HepG2 (cell line): ENCODE results near the gene ARL6IP4. TPM values are rescaled to one million over a fixed set of nuclear protein-coding genes. Genes with fewer than 3 reads are reported as not detected.

Experiments
- CAMTA2 ChIP-seq: sonication (generic); formaldehyde crosslinking; IDR thresholded peaks from 2 replicates; pipeline ENCODE4 v1.4.0; 2020; ENCODE audit warnings: mild to moderate bottlenecking, missing genetic modification reagents, borderline replicate concordance
- ZNF234 ChIP-seq: sonication (generic); formaldehyde crosslinking; conservative IDR thresholded peaks from 2 replicates; pipeline ENCODE4 v1.5.1; 2020; ENCODE audit warnings: mild to moderate bottlenecking, missing genetic modification reagents
- ZNF33A ChIP-seq: sonication (generic); formaldehyde crosslinking; IDR thresholded peaks from 2 replicates; pipeline ENCODE4 v1.5.1; 2020; ENCODE audit warnings: missing genetic modification reagents, mild to moderate bottlenecking, moderate library complexity, borderline replicate concordance
- ZNF670 ChIP-seq: sonication (generic); formaldehyde crosslinking; IDR thresholded peaks from 2 replicates; pipeline ENCODE4 v1.8.0; 2022; ENCODE audit warnings: mild to moderate bottlenecking, missing genetic modification reagents, borderline replicate concordance
- ZNF703 ChIP-seq: sonication (generic); formaldehyde crosslinking; IDR thresholded peaks from 2 replicates; pipeline ENCODE4 v1.5.1; 2020; ENCODE audit warnings: missing genetic modification reagents, mild to moderate bottlenecking, moderate library complexity, borderline replicate concordance
- ZNF800 ChIP-seq: sonication (generic); formaldehyde crosslinking; IDR thresholded peaks from 2 replicates; pipeline ENCODE4 v1.4.0; 2020; ENCODE audit warnings: missing genetic modification reagents
- ZNF83 ChIP-seq: sonication (generic); formaldehyde crosslinking; IDR thresholded peaks from 2 replicates; pipeline ENCODE4 v1.4.0; 2020; ENCODE audit warnings: missing genetic modification reagents, mild to moderate bottlenecking, borderline replicate concordance
- ZSCAN22 ChIP-seq: sonication (generic); formaldehyde crosslinking; IDR thresholded peaks from 2 replicates; pipeline ENCODE4 v1.4.0; 2020; ENCODE audit warnings: mild to moderate bottlenecking, missing genetic modification reagents
- polyA plus RNA-seq, 8 experiments: library from polyadenylated mRNA; depleted of rRNA in 3 of 8; stranded (reverse) in 7 of 8; unstranded in 1 of 8; fragments of >200 nt; fragmentation: Illumina TruSeq in 4 of 8; extraction: Trizol in 4 of 8; gene quantifications; 2 replicates each; pipeline versions ENCODE4 v1.2.1 to v1.2.3, GENCODE V29; 2011 to 2016; ENCODE audit warnings: low read depth in 4 of 8, missing spikeins in 1 of 8, mixed read lengths in 1 of 8; ENCODE audit not compliant: insufficient read depth in 1 of 8
- total RNA-seq, 5 experiments: library from RNA; depleted of rRNA; stranded (reverse); fragments of >200 nt; fragmentation: Illumina TruSeq; extraction: Trizol; gene quantifications; 2 replicates each; pipeline ENCODE4 v1.2.3, GENCODE V29; 2016; ENCODE audit warnings: low read depth in 1 of 5
- TF ChIP-seq, protein P1 (sequence below): sonication (generic); formaldehyde crosslinking; IDR thresholded peaks from 2 replicates; pipeline ENCODE4 v1.4.0; 2020; ENCODE audit warnings: mild to moderate bottlenecking, low read depth, missing genetic modification reagents
- TF ChIP-seq, protein P2 (sequence below): sonication (generic); formaldehyde crosslinking; IDR thresholded peaks from 2 replicates; pipeline ENCODE4 v1.8.0; 2023; ENCODE audit warnings: mild to moderate bottlenecking, missing genetic modification reagents
- TF ChIP-seq, protein P3 (sequence below): IDR thresholded peaks from 2 replicates; pipeline ENCODE4 v1.6.1; 2018; ENCODE audit warnings: missing genetic modification reagents, mild to moderate bottlenecking, missing compliant biosample characterization
- TF ChIP-seq, protein P4 (sequence below): sonication (generic); formaldehyde crosslinking; IDR thresholded peaks from 2 replicates; pipeline ENCODE4 v1.9.0; 2021; ENCODE audit warnings: mild to moderate bottlenecking, missing genetic modification reagents
- TF ChIP-seq, protein P5 (sequence below): sonication (generic); formaldehyde crosslinking; IDR thresholded peaks from 2 replicates; pipeline ENCODE4 v1.4.0; 2020; ENCODE audit warnings: missing genetic modification reagents

The ARL6IP4 gene
- total and polyA plus RNA-seq, 2 of the 13 experiments (the other 11 are each of a cell fraction or from before 2014, with no cell fraction given), result 155 to 220 TPM

GRCh38 chr12:122980183-122981035 is at the start of gene ARL6IP4 (continued):
- TF ChIP-seq ZNF800 (no peak), ZNF33A (CRISPR knock-in tag) (no peak), ZNF83 (CRISPR knock-in tag) (0 out of 2 replicates have a peak, but pooled peaks have one; percentile 44), ZNF703 (peak; percentile 94; the same call in 1 of the 2 replicates), ZNF670 (CRISPR knock-in tag) (no peak), ZNF234 (CRISPR knock-in tag) (no peak), CAMTA2 (CRISPR knock-in tag) (no peak), ZSCAN22 (CRISPR knock-in tag) (no peak)
- TF ChIP-seq, protein P1, sequence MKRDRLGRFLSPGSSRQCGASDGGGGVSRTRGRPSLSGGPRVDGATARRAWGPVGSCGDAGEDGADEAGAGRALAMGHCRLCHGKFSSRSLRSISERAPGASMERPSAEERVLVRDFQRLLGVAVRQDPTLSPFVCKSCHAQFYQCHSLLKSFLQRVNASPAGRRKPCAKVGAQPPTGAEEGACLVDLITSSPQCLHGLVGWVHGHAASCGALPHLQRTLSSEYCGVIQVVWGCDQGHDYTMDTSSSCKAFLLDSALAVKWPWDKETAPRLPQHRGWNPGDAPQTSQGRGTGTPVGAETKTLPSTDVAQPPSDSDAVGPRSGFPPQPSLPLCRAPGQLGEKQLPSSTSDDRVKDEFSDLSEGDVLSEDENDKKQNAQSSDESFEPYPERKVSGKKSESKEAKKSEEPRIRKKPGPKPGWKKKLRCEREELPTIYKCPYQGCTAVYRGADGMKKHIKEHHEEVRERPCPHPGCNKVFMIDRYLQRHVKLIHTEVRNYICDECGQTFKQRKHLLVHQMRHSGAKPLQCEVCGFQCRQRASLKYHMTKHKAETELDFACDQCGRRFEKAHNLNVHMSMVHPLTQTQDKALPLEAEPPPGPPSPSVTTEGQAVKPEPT (CRISPR knock-in tag), result no peak
- TF ChIP-seq, protein P2, sequence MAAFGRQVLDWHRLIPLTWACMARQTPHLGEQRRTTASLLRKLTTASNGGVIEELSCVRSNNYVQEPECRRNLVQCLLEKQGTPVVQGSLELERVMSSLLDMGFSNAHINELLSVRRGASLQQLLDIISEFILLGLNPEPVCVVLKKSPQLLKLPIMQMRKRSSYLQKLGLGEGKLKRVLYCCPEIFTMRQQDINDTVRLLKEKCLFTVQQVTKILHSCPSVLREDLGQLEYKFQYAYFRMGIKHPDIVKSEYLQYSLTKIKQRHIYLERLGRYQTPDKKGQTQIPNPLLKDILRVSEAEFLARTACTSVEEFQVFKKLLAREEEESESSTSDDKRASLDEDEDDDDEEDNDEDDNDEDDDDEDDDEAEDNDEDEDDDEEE (CRISPR knock-in tag), result no peak; the same call in 1 of the 2 replicates
- TF ChIP-seq, protein P3, sequence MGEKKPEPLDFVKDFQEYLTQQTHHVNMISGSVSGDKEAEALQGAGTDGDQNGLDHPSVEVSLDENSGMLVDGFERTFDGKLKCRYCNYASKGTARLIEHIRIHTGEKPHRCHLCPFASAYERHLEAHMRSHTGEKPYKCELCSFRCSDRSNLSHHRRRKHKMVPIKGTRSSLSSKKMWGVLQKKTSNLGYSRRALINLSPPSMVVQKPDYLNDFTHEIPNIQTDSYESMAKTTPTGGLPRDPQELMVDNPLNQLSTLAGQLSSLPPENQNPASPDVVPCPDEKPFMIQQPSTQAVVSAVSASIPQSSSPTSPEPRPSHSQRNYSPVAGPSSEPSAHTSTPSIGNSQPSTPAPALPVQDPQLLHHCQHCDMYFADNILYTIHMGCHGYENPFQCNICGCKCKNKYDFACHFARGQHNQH, result peak; percentile 67; the same call in 1 of the 2 replicates
- TF ChIP-seq, protein P4, sequence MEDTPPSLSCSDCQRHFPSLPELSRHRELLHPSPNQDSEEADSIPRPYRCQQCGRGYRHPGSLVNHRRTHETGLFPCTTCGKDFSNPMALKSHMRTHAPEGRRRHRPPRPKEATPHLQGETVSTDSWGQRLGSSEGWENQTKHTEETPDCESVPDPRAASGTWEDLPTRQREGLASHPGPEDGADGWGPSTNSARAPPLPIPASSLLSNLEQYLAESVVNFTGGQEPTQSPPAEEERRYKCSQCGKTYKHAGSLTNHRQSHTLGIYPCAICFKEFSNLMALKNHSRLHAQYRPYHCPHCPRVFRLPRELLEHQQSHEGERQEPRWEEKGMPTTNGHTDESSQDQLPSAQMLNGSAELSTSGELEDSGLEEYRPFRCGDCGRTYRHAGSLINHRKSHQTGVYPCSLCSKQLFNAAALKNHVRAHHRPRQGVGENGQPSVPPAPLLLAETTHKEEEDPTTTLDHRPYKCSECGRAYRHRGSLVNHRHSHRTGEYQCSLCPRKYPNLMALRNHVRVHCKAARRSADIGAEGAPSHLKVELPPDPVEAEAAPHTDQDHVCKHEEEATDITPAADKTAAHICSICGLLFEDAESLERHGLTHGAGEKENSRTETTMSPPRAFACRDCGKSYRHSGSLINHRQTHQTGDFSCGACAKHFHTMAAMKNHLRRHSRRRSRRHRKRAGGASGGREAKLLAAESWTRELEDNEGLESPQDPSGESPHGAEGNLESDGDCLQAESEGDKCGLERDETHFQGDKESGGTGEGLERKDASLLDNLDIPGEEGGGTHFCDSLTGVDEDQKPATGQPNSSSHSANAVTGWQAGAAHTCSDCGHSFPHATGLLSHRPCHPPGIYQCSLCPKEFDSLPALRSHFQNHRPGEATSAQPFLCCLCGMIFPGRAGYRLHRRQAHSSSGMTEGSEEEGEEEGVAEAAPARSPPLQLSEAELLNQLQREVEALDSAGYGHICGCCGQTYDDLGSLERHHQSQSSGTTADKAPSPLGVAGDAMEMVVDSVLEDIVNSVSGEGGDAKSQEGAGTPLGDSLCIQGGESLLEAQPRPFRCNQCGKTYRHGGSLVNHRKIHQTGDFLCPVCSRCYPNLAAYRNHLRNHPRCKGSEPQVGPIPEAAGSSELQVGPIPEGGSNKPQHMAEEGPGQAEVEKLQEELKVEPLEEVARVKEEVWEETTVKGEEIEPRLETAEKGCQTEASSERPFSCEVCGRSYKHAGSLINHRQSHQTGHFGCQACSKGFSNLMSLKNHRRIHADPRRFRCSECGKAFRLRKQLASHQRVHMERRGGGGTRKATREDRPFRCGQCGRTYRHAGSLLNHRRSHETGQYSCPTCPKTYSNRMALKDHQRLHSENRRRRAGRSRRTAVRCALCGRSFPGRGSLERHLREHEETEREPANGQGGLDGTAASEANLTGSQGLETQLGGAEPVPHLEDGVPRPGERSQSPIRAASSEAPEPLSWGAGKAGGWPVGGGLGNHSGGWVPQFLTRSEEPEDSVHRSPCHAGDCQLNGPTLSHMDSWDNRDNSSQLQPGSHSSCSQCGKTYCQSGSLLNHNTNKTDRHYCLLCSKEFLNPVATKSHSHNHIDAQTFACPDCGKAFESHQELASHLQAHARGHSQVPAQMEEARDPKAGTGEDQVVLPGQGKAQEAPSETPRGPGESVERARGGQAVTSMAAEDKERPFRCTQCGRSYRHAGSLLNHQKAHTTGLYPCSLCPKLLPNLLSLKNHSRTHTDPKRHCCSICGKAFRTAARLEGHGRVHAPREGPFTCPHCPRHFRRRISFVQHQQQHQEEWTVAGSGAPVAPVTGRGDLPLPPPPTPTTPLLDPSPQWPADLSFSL (CRISPR knock-in tag), result no peak
- TF ChIP-seq, protein P5, sequence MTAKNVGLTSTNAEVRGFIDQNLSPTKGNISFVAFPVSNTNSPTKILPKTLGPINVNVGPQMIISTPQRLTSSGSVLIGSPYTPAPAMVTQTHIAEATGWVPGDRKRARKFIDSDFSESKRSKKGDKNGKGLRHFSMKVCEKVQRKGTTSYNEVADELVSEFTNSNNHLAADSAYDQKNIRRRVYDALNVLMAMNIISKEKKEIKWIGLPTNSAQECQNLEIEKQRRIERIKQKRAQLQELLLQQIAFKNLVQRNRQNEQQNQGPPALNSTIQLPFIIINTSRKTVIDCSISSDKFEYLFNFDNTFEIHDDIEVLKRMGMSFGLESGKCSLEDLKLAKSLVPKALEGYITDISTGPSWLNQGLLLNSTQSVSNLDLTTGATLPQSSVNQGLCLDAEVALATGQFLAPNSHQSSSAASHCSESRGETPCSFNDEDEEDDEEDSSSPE (CRISPR knock-in tag), result peak; percentile 72
